HCT116 (cell line): ENCODE data around the gene CTNND1. TPM values are rescaled to one million over a fixed set of nuclear protein-coding genes. Genes with fewer than 3 reads are reported as not detected.

Experiments used
- ATAC-seq: fragments of 200-7000 bp; cut with Tn5 transposase; 2 replicates; pipeline ENCODE4 v1.9.1; 2020; ENCODE audit warnings: mild to moderate bottlenecking, moderate library complexity
- BruUV-seq: library from RNA; stranded (reverse); fragments of 400-500 nt; replicated peaks from 2 replicates; lab custom pipeline; 2021; lab: Mats Ljungman, UMichigan
- CTCF ChIA-PET: fragments of 300-600 bp; sonication (Branson Sonifier 250); formaldehyde crosslinking; loops from one replicate; lab custom pipeline; 2021; ENCODE audit warnings: antibody characterized with exemption; lab: Charles Lee
- POLR2A ChIA-PET: fragments of 300-600, 350-600 bp; sonication (Branson Sonifier 250); formaldehyde crosslinking; loops from one replicate; lab custom pipeline; 2021; ENCODE audit warnings: antibody characterized with exemption; lab: Charles Lee
- RAD21 ChIA-PET, 2 experiments: fragments of 300-600 bp; sonication (Branson Sonifier 250); formaldehyde crosslinking; loops; one replicate each; lab custom pipeline; 2023; ENCODE audit warnings: low total read pairs in 2 of 2; ENCODE audit not compliant: uncharacterized antibody in 2 of 2, unreplicated experiment in 2 of 2, low non-redundant PET in 1 of 2; lab: Charles Lee
- DNase-seq: peaks from one replicate; pipeline ENCODE4 v3.0.0-alpha.2; 2010; ENCODE audit warnings: low read depth, low spot score
- H2AFZ ChIP-seq: fragments of 200-600 bp; shearing (Covaris generic), sonication (generic); 2 replicates; pipeline ENCODE4 v1.6.1; 2017; ENCODE audit warnings: low read depth, mixed run types, mixed read lengths, antibody characterized with exemption, low read length; ENCODE audit not compliant: poor library complexity, severe bottlenecking
- H3K27ac ChIP-seq: 2 replicates; pipeline ENCODE4 v1.5.1; 2012; ENCODE audit warnings: low read depth, low read length
- H3K27me3 ChIP-seq: fragments of 200-600 bp; sonication (generic); 2 replicates; pipeline ENCODE4 v1.6.1; 2016; ENCODE audit warnings: mixed run types, low read length, mixed read lengths; ENCODE audit not compliant: insufficient read depth
- H3K36me3 ChIP-seq, 2 experiments: fragments of 200-500 bp in 1 of 2; fragments of 200-600 bp in 1 of 2; sonication (Bioruptor generic) in 1 of 2; sonication (generic) in 1 of 2; 2 replicates each; pipeline versions ENCODE4 v1.5.1 to v1.6.1; 2014 to 2016; ENCODE audit warnings: low read length in 2 of 2, inconsistent platforms in 1 of 2, mixed read lengths in 1 of 2, mixed run types in 1 of 2; ENCODE audit not compliant: insufficient read depth in 2 of 2, control insufficient read depth in 1 of 2
- H3K4me1 ChIP-seq, 2 experiments: fragments of 200-600 bp in 1 of 2; sonication (generic) in 1 of 2; 2 replicates each; pipeline versions ENCODE4 v1.5.1 to v1.6.1; 2012 to 2017; ENCODE audit warnings: low read length in 2 of 2, inconsistent platforms in 1 of 2, mild to moderate bottlenecking in 1 of 2, mixed read lengths in 1 of 2, mixed run types in 1 of 2, moderate library complexity in 1 of 2; ENCODE audit not compliant: insufficient read depth in 2 of 2, control insufficient read depth in 1 of 2
- H3K4me2 ChIP-seq: fragments of 200-600 bp; sonication (generic); 2 replicates; pipeline ENCODE4 v1.6.1; 2017; ENCODE audit warnings: mixed run types, low read length, mixed read lengths
- H3K4me3 ChIP-seq, 2 experiments: fragments of 200-600 bp in 1 of 2; sonication (generic) in 1 of 2; replicated peaks in 1 of 2; 2 replicates each; pipeline ENCODE4 v1.5.1; 2011 to 2016; ENCODE audit warnings: low read length in 2 of 2, control low read depth in 1 of 2, low read depth in 1 of 2, mild to moderate bottlenecking in 1 of 2, mixed read lengths in 1 of 2, mixed run types in 1 of 2
- H3K79me2 ChIP-seq: fragments of 200-600 bp; sonication (generic); 2 replicates; pipeline ENCODE4 v1.6.1; 2017; ENCODE audit warnings: mild to moderate bottlenecking, mixed run types, low read length, moderate library complexity, mixed read lengths; ENCODE audit not compliant: insufficient read depth
- H3K9ac ChIP-seq: fragments of 200-600 bp; sonication (generic); 2 replicates; pipeline ENCODE4 v1.6.1; 2016; ENCODE audit warnings: low read length, mixed read lengths
- H3K9me2 ChIP-seq: fragments of 200-600 bp; sonication (generic), shearing (Covaris generic); 2 replicates; pipeline ENCODE4 v1.6.1; 2017; ENCODE audit warnings: mixed run types, mild to moderate bottlenecking, moderate library complexity; ENCODE audit not compliant: insufficient read depth
- H3K9me3 ChIP-seq, 2 experiments: fragments of 200-500 bp in 1 of 2; fragments of 200-600 bp in 1 of 2; sonication (Bioruptor generic) in 1 of 2; sonication (generic) in 1 of 2; 2 replicates each; pipeline ENCODE4 v1.6.1; 2014 to 2017; ENCODE audit warnings: low read length in 2 of 2, mixed read lengths in 2 of 2, inconsistent platforms in 1 of 2, low read depth in 1 of 2, mild to moderate bottlenecking in 1 of 2, mixed run types in 1 of 2, moderate library complexity in 1 of 2; ENCODE audit not compliant: control insufficient read depth in 1 of 2, insufficient read depth in 1 of 2
- H4K20me1 ChIP-seq: fragments of 200-600 bp; sonication (generic), shearing (Covaris generic); 2 replicates; pipeline ENCODE4 v1.6.1; 2017; ENCODE audit warnings: mixed run types, mild to moderate bottlenecking, moderate library complexity; ENCODE audit not compliant: insufficient read depth
- CBX3 ChIP-seq: IDR thresholded peaks from 2 replicates; pipeline ENCODE4 v1.6.1; 2012; ENCODE audit warnings: low read depth
- CTCF ChIP-seq, 3 experiments: fragments of 200-600 bp in 1 of 3; sonication (generic) in 1 of 3; IDR thresholded peaks in 2 of 3; conservative IDR thresholded peaks in 1 of 3; 2 replicates each; pipeline ENCODE4 v1.5.1; 2012 to 2017; ENCODE audit warnings: low read depth in 2 of 3, low read length in 2 of 3, antibody characterized with exemption in 1 of 3, borderline replicate concordance in 1 of 3, control low read depth in 1 of 3, mild to moderate bottlenecking in 1 of 3, mixed read lengths in 1 of 3, mixed run types in 1 of 3, moderate library complexity in 1 of 3; ENCODE audit not compliant: insufficient read depth in 1 of 3
- ELF1 ChIP-seq: IDR thresholded peaks from 2 replicates; pipeline ENCODE4 v1.6.1; 2012; ENCODE audit warnings: low read depth, borderline replicate concordance
- EZH2phosphoT487 ChIP-seq: fragments of 200-600 bp; IDR thresholded peaks from 2 replicates; pipeline ENCODE4 v1.6.1; 2018; ENCODE audit warnings: antibody characterized with exemption, borderline replicate concordance
- MAX ChIP-seq: IDR thresholded peaks from 2 replicates; pipeline ENCODE4 v1.6.1; 2012
- POLR2AphosphoS5 ChIP-seq: IDR thresholded peaks from 2 replicates; pipeline ENCODE4 v1.6.1; 2011; ENCODE audit warnings: mild to moderate bottlenecking, low read depth, low read length, moderate library complexity
- REST ChIP-seq: IDR thresholded peaks from 2 replicates; pipeline ENCODE4 v1.6.1; 2012; ENCODE audit warnings: low read depth
- SIN3A ChIP-seq: IDR thresholded peaks from 2 replicates; pipeline ENCODE4 v1.6.1; 2012; ENCODE audit warnings: low read depth
- SP1 ChIP-seq: IDR thresholded peaks from 2 replicates; pipeline ENCODE4 v1.6.1; 2012; ENCODE audit warnings: low read depth
- SRF ChIP-seq: IDR thresholded peaks from 2 replicates; pipeline ENCODE4 v1.6.1; 2012; ENCODE audit warnings: low read depth
- YY1 ChIP-seq: IDR thresholded peaks from 2 replicates; pipeline ENCODE4 v1.6.1; 2011; ENCODE audit warnings: low read length, low read depth, moderate library complexity, mild to moderate bottlenecking; ENCODE audit not compliant: insufficient replicate concordance; ENCODE audit errors: extremely low read depth
- ZBTB33 ChIP-seq: IDR thresholded peaks from 2 replicates; pipeline ENCODE4 v1.6.1; 2011; ENCODE audit warnings: mild to moderate bottlenecking, low read length, moderate library complexity; ENCODE audit not compliant: insufficient replicate concordance; ENCODE audit errors: extremely low read depth
- ZFX ChIP-seq: fragments of 450-650 bp; IDR thresholded peaks from 2 replicates; pipeline ENCODE4 v1.6.1; 2017
- intact Hi-C: fragments of 100-400 bp; cut with micrococcal nuclease; formaldehyde crosslinking; loops from 2 replicates; pipeline ENCODE4 v1.10.0; 2022
- total RNA-seq: library from RNA; stranded (reverse); gene quantifications from one replicate; pipeline ENCODE4 v1.2.1, GENCODE V29; 2021; ENCODE audit not compliant: unreplicated experiment

CTNND1 gene
- total RNA-seq, 1 experiment from 2014 or later, result 157 TPM

- TF ChIP-seq MAX (no peak), CTCF (IDR thresholded peaks at IDR 0.05 in 2 of 3, conservative IDR thresholded peaks at IDR 0.05 in 1 of 3; ENCODE audit: borderline replicate concordance in 1 of 3, insufficient read depth in 1 of 3, low read depth in 2 of 3, low read length in 2 of 3) (no peak)
- TF ChIP-seq, all 23 proteins: peak for 0
Observed at GRCh38 chr11:57801183-57801485, 39.5 kb downstream of the CTNND1 start (continued).

- POLR2A ChIA-PET, result no interaction called here
- H3K4me2 ChIP-seq, result no peak overlapping the region
- intact Hi-C loops, result loop anchor here (5.0 kb wide), 1 partner anchor 135 kb away; the partner anchor contains the start of gene ZDHHC5
- peaks cover 65% of the 10 kb centered on the region for H3K79me2 ChIP-seq
- ATAC-seq (no peak), DNase-seq (no peak)
- H3K36me3 ChIP-seq, result peaks cover 41 to 49% of the 10 kb centered on the region in 2 experiments
- no peaks in the 10 kb centered on the region for H3K9me3 ChIP-seq
- no peak overlapping the region for H3K9ac ChIP-seq
- H3K27me3 ChIP-seq, result no peaks in the 10 kb centered on the region
- no peak overlapping the region for H3K4me3 ChIP-seq
- no peak overlapping the region for H3K27ac ChIP-seq
- RAD21 ChIA-PET, result no interaction called here
- no peak overlapping the region for H2AFZ ChIP-seq
- peaks cover 27 to 34% of the 10 kb centered on the region in 2 experiments for H3K4me1 ChIP-seq
- no peaks in the 10 kb centered on the region for H3K9me2 ChIP-seq
- CTCF ChIA-PET, result interaction anchor here (4.1 to 4.6 kb wide), 2 partner anchors 23 to 53 kb away, joined by 30 to 95 read pairs; partner anchors contain the start of gene BTBD18
- BruUV-seq, result no TSS peak
- H4K20me1 ChIP-seq, result 0 out of 2 replicates have a peak, but pooled peaks cover 4% of the 10 kb centered on the region
- TF ChIP-seq SIN3A (no peak), EZH2phosphoT487 (no peak), ELF1 (no peak), MAX (no peak), REST (no peak), SP1 (no peak), SRF (no peak), CBX3 (no peak), YY1 (no peak), CTCF (IDR thresholded peaks at IDR 0.05 in 2 of 3, conservative IDR thresholded peaks at IDR 0.05 in 1 of 3; ENCODE audit: borderline replicate concordance in 1 of 3, insufficient read depth in 1 of 3, low read depth in 2 of 3, low read length in 2 of 3) (no peak), POLR2AphosphoS5 (no peak), ZBTB33 (no peak), ZFX (no peak)
Observed at GRCh38 chr11:57802411-57802810, 40.8 kb downstream of the CTNND1 start.
